IPS DF 6.9 (cell line): ENCODE measurements around the gene ZCCHC7.

Experiments used
- DNase-seq: peaks from one replicate; pipeline ENCODE4 v3.0.0-alpha.2; 2013; ENCODE audit warnings: low read depth, low spot score
- H3K27ac ChIP-seq: one replicate; pipeline ENCODE4 v1.5.1; 2013; ENCODE audit warnings: low read length, control low read depth
- H3K27me3 ChIP-seq: 2 replicates; pipeline ENCODE4 v1.6.1; 2013; ENCODE audit warnings: mild to moderate bottlenecking, low read length; ENCODE audit not compliant: control insufficient read depth, insufficient read depth
- H3K36me3 ChIP-seq: 2 replicates; pipeline ENCODE4 v1.6.1; 2013; ENCODE audit warnings: low read length; ENCODE audit not compliant: control insufficient read depth, insufficient read depth
- H3K4me1 ChIP-seq: 2 replicates; pipeline ENCODE4 v1.6.1; 2013; ENCODE audit warnings: low read length; ENCODE audit not compliant: control insufficient read depth, insufficient read depth
- H3K4me3 ChIP-seq: 2 replicates; pipeline ENCODE4 v1.5.1; 2013; ENCODE audit warnings: mild to moderate bottlenecking, low read length
- H3K9me3 ChIP-seq: 2 replicates; pipeline ENCODE4 v1.6.1; 2013; ENCODE audit warnings: low read length, inconsistent platforms; ENCODE audit not compliant: control insufficient read depth, insufficient read depth
- WGBS: extraction: QIAGEN DNeasy Blood & Tissue Kit; methylation state at CpG from one replicate; pipeline ENCODE4 v1.1.7; 2013; ENCODE audit warnings: mixed read lengths, missing lambda C conversion rate; ENCODE audit not compliant: insufficient read length, insufficient coverage; 5-methylcytosine and 5-hydroxymethylcytosine counted together

The ZCCHC7 gene

GRCh38 chr9:37311938-37312708 lies 191.7 kb downstream of the ZCCHC7 start:
- Histone ChIP-seq H3K27ac (no peak overlapping the region), H3K4me3 (no peak overlapping the region), H3K27me3 (no peaks in the 10 kb centered on the region), H3K9me3 (no peaks in the 10 kb centered on the region), H3K4me1 (no peaks in the 10 kb centered on the region), H3K36me3 (no peaks in the 10 kb centered on the region)
- DNase-seq, result no peak
- no CpG with 5 or more reads among the region's 3 CpGs for WGBS

- DNase-seq, result no peak
- WGBS, result no CpG with 5 or more reads among the region's 7 CpGs
- no peak overlapping the region for H3K4me3 ChIP-seq
- H3K4me1 ChIP-seq, result no peaks in the 10 kb centered on the region
- no peaks in the 10 kb centered on the region for H3K9me3 ChIP-seq
- H3K27me3 ChIP-seq, result no peaks in the 10 kb centered on the region
- no peaks in the 10 kb centered on the region for H3K36me3 ChIP-seq
- H3K27ac ChIP-seq, result no peak overlapping the region
Measured at GRCh38 chr9:37324261-37324683, 203.9 kb downstream of the ZCCHC7 start.

DNA sequence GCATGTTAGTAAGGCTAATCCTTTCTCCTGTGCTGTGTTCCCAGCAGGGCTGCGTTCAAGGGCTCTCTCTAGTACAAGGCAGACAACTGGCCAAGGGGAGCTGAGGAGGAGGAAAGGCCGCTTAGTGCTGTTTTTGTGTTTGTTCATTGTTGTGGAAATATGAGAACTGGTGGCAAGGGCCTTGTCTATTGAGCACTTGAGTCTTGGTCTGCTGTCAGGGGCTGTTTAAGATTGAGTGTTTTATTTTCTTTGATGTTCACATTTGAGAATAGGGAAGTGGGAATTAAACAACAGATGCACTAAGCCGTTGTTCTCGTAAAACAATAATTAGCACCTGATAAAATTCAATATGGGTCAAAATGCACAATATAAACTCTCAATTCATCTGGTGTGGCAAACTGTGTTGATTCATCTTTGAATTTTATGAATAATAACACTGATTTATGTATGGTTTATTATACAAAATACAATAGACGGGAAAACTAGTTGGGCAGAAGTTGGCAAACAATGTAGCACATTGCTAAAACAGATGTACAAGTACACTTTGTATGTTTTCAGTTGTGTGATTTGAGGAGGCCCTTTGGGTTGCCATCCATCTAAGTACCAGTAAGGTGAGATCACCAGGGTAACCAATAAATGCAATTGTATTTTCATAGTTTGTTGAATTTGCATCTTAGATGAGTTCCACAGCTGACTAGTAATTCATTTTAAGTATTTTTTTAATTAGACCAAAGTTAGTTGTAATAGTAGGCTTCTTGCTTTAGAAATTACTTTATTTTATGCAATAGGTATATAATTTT lies 204.5 kb downstream of the ZCCHC7 start:
- H3K27ac ChIP-seq, result no peak overlapping the region

GRCh38 chr9:37325778-37326177 lies 205.4 kb downstream of the ZCCHC7 start:
- H3K27ac ChIP-seq, result no peak overlapping the region
- no peaks in the 10 kb centered on the region for H3K4me1 ChIP-seq
- WGBS, result no CpG with 5 or more reads among the region's 2 CpGs
- H3K27me3 ChIP-seq, result no peaks in the 10 kb centered on the region
- no peaks in the 10 kb centered on the region for H3K36me3 ChIP-seq
- no peaks in the 10 kb centered on the region for H3K9me3 ChIP-seq
- DNase-seq, result no peak
- H3K4me3 ChIP-seq, result no peak overlapping the region

More for the DNA sequence above, 204.5 kb downstream of the ZCCHC7 start:
- H3K4me1 ChIP-seq, result no peaks in the 10 kb centered on the region
- no peaks in the 10 kb centered on the region for H3K27me3 ChIP-seq
- H3K4me3 ChIP-seq, result no peak overlapping the region
- DNase-seq, result no peak
- H3K36me3 ChIP-seq, result no peaks in the 10 kb centered on the region
- H3K9me3 ChIP-seq, result no peaks in the 10 kb centered on the region
- no CpG with 5 or more reads among the region's 5 CpGs for WGBS

- H3K9me3 ChIP-seq, result no peaks in the 10 kb centered on the region
Measured at GRCh38 chr9:37327553-37327952, 207.2 kb downstream of the ZCCHC7 start.

DNA sequence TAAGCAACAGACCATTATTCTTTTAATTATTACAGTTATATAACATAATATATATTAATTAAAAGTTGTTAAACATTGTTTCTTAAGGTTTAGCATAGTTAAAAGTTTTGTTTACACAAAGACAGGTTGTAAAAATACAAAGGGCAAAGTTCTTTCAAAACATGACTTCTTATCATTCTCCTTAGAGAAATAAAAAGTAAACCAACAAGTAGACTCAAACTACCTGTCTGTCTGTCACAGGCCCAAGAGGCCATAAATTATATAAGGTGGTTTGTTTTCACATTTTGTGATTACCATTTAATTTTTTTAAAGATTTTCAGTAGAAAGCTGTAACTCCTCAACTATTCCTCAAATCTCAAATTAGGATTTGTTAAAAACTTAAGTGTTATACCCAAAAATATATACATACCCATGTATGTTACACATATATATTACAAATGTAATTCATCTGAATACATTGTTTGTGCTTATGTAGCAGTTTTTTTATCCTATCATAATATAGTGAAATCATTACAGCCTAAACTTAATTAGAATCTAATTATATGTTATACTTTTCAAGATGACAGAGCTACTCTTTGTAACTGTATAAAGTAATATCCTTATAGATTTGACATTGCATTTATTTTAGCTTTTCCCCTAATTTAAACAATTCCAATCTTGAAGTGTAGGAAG lies 208.3 kb downstream of the ZCCHC7 start:
- no peak overlapping the region for H3K27ac ChIP-seq
- H3K4me1 ChIP-seq, result no peaks in the 10 kb centered on the region
- no peaks in the 10 kb centered on the region for H3K36me3 ChIP-seq
- no peak for DNase-seq
- H3K4me3 ChIP-seq, result no peak overlapping the region
- H3K9me3 ChIP-seq, result no peaks in the 10 kb centered on the region
- no peaks in the 10 kb centered on the region for H3K27me3 ChIP-seq

More at GRCh38 chr9:37327553-37327952, 207.2 kb downstream of the ZCCHC7 start:
- Histone ChIP-seq H3K4me1 (no peaks in the 10 kb centered on the region), H3K27me3 (no peaks in the 10 kb centered on the region), H3K27ac (no peak overlapping the region), H3K4me3 (no peak overlapping the region), H3K36me3 (no peaks in the 10 kb centered on the region)
- WGBS, result no CpG with 5 or more reads among the region's 4 CpGs
- no peak for DNase-seq

DNA sequence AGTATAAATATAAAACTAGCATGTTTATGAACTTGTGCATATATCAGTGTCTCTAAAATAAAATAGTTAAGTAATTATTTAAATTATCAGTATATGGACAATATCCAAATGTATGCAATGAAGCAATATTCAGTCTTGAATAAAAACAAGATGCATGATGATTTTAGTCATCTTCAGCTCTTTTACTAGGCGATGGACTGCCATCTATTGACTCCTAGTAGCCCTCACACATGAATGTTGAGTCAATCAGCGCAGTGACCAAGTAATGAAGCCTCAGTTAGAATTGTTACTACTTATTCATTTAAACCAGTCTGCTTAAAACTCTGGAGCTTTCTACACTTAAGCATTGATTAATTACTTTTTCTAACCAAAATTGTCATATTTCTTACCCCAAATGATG lies 209.2 kb downstream of the ZCCHC7 start:
- H3K4me1 ChIP-seq, result no peaks in the 10 kb centered on the region
- H3K36me3 ChIP-seq, result no peaks in the 10 kb centered on the region
- H3K4me3 ChIP-seq, result no peak overlapping the region
- no peaks in the 10 kb centered on the region for H3K9me3 ChIP-seq
- H3K27ac ChIP-seq, result no peak overlapping the region
- DNase-seq, result no peak
- no CpG with 5 or more reads among the region's 2 CpGs for WGBS
- H3K27me3 ChIP-seq, result no peaks in the 10 kb centered on the region

DNA sequence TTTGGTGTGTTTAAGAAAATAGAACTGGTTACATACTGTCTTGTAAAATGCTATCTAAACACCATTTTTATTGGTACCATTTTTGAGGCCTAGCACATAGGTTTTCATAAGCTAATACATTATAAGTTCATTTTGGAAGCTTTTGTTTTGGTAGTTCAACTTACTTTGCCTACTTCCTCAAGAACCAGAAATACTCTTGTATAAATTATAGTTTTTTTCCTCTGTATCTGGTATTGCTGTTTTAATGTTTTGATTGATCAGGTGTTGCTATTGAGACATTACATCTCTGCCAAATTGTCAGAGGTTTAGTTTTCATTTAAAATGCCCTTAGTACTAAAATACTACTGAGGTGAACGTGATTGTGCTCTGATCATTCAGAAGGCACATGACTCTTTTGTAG lies 211.5 kb downstream of the ZCCHC7 start:
- no peaks in the 10 kb centered on the region for H3K36me3 ChIP-seq
- H3K27me3 ChIP-seq, result no peaks in the 10 kb centered on the region
- H3K4me1 ChIP-seq, result peaks cover 2% of the 10 kb centered on the region; the same call in 1 of the 2 replicates
- no peaks in the 10 kb centered on the region for H3K9me3 ChIP-seq
- H3K4me3 ChIP-seq, result no peak overlapping the region
- no CpG with 5 or more reads among the region's 1 CpG for WGBS
- H3K27ac ChIP-seq, result no peak overlapping the region
- no peak for DNase-seq

DNA sequence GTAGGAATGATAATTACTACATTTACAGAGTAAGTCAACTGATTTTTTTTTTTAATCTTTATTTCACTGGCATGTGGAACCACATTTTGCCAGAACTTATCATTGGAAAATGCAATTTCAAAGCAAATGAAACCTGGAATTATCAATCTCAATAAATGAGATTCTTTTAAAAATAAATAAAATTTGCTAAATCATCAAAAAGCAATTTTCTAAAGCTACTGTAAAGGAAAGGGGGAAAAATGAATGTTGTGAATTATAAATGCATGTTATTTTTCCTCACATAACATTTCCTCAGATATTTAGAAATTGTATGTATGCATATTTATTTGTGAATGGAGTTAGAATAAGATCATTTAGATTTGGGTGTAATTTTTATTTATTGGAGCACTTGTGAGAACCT lies 212.2 kb downstream of the ZCCHC7 start:
- H3K4me1 ChIP-seq, result peaks cover 2% of the 10 kb centered on the region; the same call in 1 of the 2 replicates
- DNase-seq, result no peak
- H3K27me3 ChIP-seq, result no peaks in the 10 kb centered on the region
- no peak overlapping the region for H3K4me3 ChIP-seq
- H3K9me3 ChIP-seq, result no peaks in the 10 kb centered on the region
- H3K27ac ChIP-seq, result no peak overlapping the region
- no peaks in the 10 kb centered on the region for H3K36me3 ChIP-seq

- H3K4me3 ChIP-seq, result no peak overlapping the region
- H3K27me3 ChIP-seq, result no peaks in the 10 kb centered on the region
- WGBS, result no CpG with 5 or more reads among the region's 2 CpGs
- no peaks in the 10 kb centered on the region for H3K9me3 ChIP-seq
- H3K4me1 ChIP-seq, result peaks cover 2% of the 10 kb centered on the region; the same call in 1 of the 2 replicates
- H3K27ac ChIP-seq, result no peak overlapping the region
- DNase-seq, result no peak
- H3K36me3 ChIP-seq, result no peaks in the 10 kb centered on the region
Measured at GRCh38 chr9:37333288-37333687, 212.9 kb downstream of the ZCCHC7 start.
